GM18526 (cell line): ENCODE measurements around the gene CD96.

Experiments used
- POLR2A ChIP-seq: IDR thresholded peaks from 3 replicates; pipeline ENCODE4 v1.6.1; 2011; ENCODE audit not compliant: insufficient read length; ENCODE audit errors: extremely low read depth

CD96 gene

DNA sequence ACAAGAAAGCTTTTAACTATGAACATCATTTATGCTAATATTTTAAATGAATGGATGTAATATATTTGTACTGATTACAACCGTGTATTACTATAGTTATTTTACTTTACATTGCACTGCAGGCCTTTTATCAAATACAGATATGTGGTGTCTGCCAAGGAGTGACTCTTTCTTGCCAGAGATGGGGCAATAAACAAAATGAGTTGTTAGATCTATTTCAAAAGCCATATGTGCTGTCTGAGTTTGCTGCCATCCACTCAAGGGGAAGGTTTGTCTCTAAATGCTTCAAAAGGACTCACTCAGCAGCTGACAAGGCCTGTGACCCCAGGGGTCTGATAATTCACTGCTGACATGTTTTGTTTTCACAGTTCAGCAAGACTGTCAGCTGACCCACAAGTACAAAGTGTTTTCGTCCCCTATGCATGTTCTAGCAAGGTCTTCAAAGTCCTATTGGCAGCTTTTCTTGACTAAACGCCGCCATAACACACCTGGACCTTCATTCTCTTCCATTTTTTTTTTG, 94.4 kb downstream of the CD96 start:
- TF ChIP-seq POLR2A: no peak

DNA sequence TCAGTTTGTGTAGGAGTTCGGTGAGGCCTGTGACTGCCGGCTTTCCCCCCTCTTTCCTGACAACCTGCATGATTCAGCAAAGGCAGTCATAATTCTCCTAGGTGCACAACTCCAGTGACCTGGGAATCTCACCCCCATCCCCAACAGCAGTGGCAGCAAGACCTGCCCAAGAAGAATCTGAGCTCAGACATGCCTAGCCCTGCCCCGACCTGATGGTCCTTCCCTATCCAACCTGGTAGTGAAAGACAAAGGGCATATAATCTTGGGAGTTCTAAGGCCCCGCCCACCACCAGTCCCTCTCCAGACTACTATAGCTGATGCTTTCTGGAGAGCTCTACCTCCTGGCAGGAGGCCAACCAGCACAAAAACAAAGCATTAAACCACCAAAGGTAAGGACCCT, 97.3 kb downstream of the CD96 start:
- TF ChIP-seq POLR2A: no peak

DNA sequence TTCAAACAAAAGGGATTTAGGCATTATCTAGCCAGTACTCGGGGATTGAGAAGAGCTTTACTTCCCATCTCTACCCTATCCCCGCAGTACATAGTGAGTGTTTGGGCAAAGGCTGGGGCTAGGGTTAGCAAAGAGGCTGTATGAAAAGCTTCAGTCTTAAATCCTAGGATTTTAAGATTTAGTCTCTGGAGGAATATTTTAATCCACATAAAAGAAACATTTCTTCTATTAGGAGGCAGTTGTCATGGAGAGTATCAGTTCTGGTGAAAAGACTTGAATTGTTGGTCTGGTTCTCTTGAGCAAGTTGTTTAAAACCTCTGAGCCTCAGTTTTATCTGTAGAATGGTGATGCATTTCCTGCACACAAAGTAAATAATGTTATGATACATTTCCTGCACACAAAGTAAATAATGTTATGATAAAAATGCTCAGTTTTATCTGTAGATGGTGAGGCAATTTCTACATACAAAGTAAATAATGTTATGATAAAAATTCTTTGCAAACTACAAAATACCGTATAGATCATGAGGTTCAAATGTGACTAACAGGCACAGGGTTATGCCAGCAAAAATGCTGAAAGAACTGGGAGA, 107.1 kb downstream of the CD96 start:
- no peak for TF ChIP-seq POLR2A

DNA sequence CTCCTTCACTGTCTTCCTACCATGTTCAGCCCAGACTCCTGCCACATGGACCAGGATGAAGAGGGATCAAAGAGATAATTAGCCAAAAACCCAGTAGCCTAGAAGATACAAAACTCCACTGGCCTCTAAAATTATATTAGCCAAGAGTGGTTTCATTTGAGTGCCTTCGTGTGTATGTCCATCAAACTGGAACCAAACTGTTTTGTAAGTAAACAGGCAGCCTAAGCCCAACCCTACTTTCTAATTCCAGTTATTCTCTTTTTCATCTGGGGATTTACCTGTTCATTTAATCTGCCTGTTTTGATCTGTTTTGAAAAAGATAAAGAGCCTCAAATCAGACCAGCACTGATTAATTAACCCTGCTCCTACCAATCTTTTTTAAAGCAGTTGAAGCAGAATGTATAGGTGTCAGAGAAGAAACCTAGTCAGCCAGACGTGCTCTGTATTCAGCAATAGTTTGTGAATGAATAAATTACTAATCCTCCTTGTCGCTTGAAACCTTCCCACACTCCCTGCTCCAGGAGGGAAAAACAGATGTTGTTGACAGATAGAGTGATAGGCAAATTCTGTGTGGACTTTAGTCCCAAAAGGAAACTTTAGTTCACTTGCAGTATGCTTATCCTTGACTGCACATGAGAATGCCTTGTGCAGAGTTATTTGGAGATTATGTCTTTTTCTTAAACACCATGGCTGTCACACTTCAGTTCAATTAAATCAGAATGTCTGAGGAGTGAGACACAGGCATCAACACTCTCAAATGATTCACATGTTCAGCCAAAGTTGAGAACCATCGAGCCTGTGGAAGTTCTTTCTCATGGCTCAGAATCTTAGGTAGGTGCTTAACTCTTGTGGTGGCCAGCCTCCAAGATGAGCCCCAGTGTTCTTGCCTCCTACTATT, 108.6 kb downstream of the CD96 start:
- TF ChIP-seq POLR2A: no peak

DNA sequence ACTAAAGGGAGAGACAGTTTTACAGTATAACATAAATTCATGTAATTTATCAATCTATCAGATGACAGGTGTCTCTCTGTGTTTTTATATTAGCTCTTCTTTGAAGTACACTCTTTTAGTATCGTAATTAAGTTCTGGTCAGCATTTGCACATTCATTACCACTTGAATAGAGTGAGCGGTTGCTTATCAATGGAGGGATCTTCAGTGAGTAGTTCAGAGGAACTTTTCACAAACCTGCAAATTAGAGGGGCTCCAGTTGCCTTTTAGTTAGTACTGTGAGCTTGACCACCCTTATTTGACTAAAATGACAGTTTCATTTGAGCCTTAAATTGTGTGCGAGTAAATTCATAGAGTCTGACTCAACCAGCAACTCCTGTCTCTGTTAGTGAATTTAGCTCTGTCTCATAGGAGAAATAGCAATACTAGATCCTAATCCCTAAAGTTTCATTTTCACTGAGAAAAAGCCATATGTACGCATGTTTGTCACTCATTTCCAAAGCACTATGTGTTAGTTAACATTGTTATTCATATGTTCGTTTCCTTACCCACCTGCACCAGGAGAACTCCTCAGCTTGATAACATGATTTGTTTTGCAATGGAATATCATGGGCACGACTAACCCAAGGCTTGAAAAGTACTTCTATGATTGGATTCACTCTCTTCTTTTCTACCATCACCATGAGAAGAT, 110.6 kb downstream of the CD96 start:
- TF ChIP-seq POLR2A: no peak

DNA sequence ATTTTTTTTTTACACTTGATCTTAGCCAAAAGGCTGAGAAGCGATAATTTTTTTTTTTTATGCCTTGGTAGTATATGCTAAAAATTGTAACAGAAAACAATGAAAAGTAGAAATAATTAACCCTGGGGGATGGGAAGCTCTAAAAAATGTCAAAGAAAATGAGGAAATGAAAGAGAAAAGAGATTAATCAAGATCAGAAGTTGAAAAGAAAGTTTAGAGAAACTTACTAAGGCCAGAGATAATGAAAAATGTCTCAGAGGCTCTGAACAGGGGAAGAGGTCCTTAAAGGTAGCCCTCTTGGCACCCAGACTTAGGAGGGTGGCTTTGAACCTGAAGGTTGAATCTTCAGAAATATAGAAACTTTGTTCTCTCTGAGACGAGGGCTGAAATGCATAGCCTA, 111.8 kb downstream of the CD96 start:
- no peak for TF ChIP-seq POLR2A

DNA sequence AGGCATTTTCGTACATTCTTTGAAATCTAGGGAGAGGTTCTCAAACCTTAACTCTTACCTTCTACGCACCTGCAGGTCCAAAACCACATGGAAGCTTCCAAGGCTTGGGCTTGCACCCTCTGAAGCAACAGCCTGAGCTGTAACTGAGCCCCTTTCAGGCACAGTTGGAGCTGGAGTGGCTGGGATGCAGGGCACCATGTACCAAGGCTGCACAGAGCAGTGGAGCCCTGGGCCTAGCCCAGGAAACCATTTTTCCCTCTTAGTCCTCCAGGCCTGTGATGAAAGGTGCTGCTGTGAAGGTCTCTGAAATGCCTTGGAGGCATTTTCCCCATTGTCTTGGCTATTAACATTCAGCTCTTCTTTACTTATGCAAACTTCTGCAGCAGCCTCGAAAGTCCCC, 120.0 kb downstream of the CD96 start:
- no peak for TF ChIP-seq POLR2A

DNA sequence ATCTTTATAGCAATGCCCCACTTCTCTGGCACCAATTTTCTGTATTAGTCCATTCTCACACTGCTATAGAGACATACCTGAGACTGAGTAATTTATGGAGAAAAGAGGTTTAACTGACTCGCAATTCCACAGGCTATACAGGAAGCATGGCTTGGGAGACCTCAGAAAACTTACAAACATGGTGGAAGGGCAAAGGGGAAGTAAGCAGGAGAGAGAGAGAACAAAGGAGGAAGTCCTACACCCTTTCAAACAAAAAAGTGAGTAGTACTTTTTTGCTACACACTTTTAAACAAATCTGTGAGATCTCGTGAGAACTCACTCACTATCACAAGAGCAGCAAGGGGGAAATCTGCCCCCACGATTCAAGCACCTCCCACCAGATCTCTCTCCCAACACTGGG, 120.9 kb downstream of the CD96 start:
- no peak for TF ChIP-seq POLR2A

DNA sequence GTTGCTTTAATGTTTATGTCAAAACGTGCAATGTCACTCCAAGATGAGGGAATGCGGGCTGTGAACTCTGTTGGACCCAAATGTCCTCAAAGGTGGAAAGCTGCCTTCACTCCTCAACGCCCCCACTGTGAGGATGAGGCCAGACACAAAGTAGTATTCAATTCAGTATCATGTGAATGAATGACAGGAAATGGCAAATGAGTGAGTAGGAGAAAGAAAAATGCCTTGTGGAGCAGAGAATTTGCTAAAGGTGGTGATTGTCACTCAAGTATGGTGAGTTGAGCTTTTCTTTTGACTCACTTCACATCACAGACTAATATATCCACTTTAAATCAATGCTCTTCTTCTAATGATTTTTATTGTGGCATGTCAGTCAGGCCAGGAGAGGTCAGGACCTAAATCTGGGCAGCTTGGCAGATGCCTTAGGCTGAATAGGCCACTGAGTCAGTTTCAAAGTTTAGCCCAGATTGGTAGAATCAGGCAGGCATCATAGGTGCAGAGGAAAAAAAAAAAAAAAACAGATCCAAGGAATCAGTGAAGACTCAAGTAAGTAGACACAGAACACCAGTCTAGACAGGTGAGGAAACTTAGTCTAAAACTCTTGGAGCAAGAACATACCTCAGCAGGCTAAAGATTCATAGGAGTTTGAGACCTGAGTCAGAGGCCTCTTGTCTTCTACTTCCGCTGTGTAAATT, 124.2 kb downstream of the CD96 start:
- no peak for TF ChIP-seq POLR2A

DNA sequence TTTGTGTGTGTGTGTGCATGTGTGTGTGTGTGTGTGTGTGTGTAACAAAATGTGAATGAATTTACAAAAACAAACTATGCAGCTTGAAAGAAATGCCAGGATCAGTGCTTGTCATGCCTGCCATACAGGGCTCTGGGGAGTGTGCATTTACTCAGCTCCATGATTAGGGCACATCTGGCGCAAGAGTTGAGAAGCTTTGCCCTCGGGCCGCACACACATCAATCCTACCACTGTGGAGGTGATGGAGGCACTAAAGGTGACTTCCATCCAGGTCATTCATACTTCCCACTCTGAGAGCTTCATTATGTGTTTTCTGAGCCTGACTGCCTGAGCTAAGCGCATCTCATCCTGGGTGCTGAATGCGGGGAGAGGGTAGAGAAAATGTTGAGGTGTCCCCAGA, 125.2 kb downstream of the CD96 start:
- TF ChIP-seq POLR2A: no peak

DNA sequence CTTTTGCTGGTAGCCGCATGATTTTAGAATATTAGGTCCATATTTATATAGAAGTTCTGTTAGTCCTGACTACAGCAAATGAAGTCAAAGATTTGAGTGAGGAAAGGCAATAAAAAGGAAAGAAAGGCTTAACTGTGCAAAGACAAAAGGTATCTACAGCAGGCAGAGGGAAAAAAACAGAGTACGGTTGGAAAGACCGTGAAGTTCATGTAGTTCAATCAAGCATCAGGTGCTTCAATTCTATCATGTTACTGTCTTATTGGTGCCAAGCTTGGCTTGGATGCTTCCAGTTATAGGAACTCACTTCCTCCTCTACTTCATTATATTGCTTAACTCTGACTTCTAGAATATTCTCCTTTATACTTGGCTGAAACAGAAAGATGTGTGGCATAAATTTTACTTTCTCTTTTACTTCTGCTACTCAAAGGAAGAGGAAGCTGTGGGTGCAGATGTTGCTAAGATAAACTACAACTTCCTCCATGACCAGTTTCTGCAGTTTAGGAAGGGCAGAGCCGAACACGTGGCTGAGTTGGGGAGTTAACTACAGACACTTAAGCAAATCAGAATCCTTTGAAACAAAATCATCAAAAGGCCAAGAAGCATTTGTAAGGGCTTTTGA, 125.7 kb downstream of the CD96 start:
- no peak for TF ChIP-seq POLR2A

DNA sequence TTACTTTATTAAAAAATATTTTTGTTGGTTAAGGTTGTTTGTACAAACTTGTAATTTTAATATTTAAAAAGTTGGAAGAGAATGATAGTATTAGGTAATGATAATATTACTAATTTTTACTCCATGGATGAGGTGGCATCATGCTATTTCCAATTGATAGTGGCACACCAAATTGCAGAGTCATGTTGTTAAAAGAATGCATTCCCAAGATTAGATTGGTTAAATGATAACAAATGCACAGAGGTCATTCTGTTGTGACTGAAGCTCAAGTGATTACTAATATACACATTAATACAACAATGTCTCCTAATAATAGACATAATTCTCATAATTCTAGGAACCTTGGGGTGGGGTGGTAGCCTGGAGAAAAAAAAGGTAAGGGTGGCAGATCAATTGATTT, 126.3 kb downstream of the CD96 start:
- no peak for TF ChIP-seq POLR2A

DNA sequence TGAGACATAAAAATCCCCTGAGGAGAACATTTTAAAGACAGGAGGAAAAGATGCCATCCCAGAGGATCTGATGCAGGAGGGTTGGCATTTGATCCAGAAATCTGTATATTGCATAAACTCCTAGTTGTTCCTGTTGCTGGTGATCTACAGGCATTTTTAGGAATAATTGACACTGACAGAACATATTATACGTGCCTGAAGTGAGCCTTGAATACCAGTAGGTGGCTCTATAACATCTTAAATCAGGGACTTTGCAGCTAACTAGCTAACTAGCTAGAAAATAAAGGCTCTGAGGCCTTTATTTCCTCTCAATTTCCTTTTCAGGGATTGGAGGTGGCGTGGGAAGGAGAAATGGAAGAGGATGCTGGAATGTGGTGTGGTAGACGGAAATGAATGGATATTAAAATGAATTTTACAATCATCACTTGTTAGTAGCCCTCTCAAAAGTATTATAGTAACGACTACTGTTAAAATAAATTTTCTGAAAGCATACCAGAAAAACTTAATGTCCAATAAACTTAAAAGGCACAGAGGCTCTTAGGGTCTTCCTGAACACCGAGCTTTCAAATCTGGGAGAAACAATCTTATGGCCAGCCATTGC, 127.0 kb downstream of the CD96 start:
- no peak for TF ChIP-seq POLR2A

DNA sequence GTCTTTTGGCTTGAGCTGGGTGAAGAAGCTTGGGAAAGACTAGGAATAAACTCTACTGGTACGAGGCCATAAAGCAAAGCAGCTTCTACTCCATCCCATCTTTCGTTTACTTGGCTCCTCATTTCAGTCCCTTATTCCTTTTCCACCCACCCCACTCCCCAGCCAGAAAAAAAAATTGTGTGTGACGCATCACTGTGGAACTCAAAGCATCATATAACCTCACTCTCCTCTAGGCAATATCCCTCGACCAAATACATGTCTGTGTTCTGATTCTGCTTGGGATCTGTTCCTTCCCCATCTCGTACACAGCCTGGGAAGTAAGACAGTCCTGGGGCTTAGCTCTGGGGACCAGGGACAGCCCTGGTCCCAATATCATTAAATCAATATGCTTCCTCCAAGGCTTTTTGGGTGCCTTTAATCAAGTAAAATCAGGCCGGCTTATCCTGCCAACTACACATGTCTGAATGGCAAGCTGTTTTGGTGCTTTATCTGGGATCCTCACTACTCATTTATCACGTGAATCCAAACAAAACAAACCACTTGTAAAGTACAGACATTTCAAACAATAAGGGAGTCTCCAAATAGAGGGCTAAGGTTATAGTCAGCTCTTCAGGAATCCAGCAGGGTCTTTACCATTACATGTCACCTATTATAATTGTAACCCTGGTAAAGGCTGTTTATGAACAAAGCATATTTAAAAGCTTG, 128.1 kb downstream of the CD96 start:
- no peak for TF ChIP-seq POLR2A

DNA sequence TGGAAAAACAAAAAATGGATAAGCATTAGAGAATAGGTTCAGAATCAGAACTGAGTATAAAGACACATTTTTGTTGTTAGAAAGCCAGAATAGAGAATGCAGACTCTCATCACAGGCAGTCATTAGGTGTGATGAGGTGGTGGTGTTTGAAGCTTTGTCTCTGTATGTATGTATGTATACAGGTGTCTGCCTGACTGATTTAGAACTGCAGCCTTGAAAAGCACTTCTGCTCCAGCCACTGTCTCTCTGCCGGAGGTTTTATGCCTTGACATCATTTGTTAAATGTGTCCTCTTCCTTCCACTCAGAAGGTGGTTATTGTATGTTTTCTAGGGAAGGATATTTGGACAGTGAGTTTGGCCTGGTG, 133.8 kb downstream of the CD96 start:
- no peak for TF ChIP-seq POLR2A
